VCaP (cell line): ENCODE data around the gene MUSTN1.

Source experiments
- H3K27ac ChIP-seq: fragments of 450-650 bp; 2 replicates; pipeline ENCODE4 v1.5.1; 2017
- CTCF ChIP-seq: fragments of 450-650 bp; conservative IDR thresholded peaks from 2 replicates; pipeline ENCODE4 v1.5.1; 2017; ENCODE audit warnings: mild to moderate bottlenecking, moderate library complexity

The MUSTN1 gene

GRCh38 chr3:52783211-52783555 lies 51.6 kb downstream of the MUSTN1 start:
- no peak for TF ChIP-seq CTCF
- H3K27ac ChIP-seq = no peak overlapping the region
